GM18873 (cell line): ENCODE measurements around the gene PCSK9.

ENCODE experiments used
- ATAC-seq: cut with Tn5 transposase; IDR thresholded peaks from one replicate; pipeline ENCODE4 v1.9.1; 2021; ENCODE audit warnings: mild to moderate bottlenecking, moderate library complexity, moderate number of reproducible peaks; ENCODE audit not compliant: unreplicated experiment, low FRiP score

The PCSK9 gene

GRCh38 chr1:55043011-55043410, 3.7 kb downstream of the PCSK9 start:
- no peak for ATAC-seq

- no peak for ATAC-seq
These were observed 4.4 kb downstream of the PCSK9 start for GRCh38 chr1:55043726-55044125.

- no peak for ATAC-seq
These were observed 5.5 kb downstream of the PCSK9 start for GRCh38 chr1:55044617-55045397.

GRCh38 chr1:55045430-55045829, 6.1 kb downstream of the PCSK9 start:
- no peak for ATAC-seq

- ATAC-seq, result no peak
These were observed 7.5 kb downstream of the PCSK9 start for GRCh38 chr1:55046871-55047270.

GRCh38 chr1:55047611-55048010, 8.3 kb downstream of the PCSK9 start:
- no peak for ATAC-seq

- ATAC-seq, result no peak
These were observed 9.3 kb downstream of the PCSK9 start for GRCh38 chr1:55048453-55049270.

- no peak for ATAC-seq
These were observed 10.0 kb downstream of the PCSK9 start for GRCh38 chr1:55049271-55049913.

- ATAC-seq, result no peak
These were observed 10.5 kb downstream of the PCSK9 start for GRCh38 chr1:55049914-55050278.

- no peak for ATAC-seq
These were observed 10.9 kb downstream of the PCSK9 start for GRCh38 chr1:55050283-55050682.

- ATAC-seq, result no peak
These were observed 11.8 kb downstream of the PCSK9 start for GRCh38 chr1:55051169-55051568.

- no peak for ATAC-seq
These were observed 12.3 kb downstream of the PCSK9 start for GRCh38 chr1:55051621-55052020.

- no peak for ATAC-seq
These were observed 13.1 kb downstream of the PCSK9 start for GRCh38 chr1:55052221-55053142.

GRCh38 chr1:55053265-55053954, 14.1 kb downstream of the PCSK9 start:
- no peak for ATAC-seq

- no peak for ATAC-seq
These were observed 15.0 kb downstream of the PCSK9 start for GRCh38 chr1:55054396-55054795.

GRCh38 chr1:55055084-55055882, 15.9 kb downstream of the PCSK9 start:
- ATAC-seq, result no peak

GRCh38 chr1:55055951-55056631, 16.7 kb downstream of the PCSK9 start:
- no peak for ATAC-seq

- no peak for ATAC-seq
These were observed 17.3 kb downstream of the PCSK9 start for GRCh38 chr1:55056632-55056992.
